HG03045 (cell line): ENCODE measurements around the gene STIL.
"Not testable (repeated sequence)": the region's sequence is repeated elsewhere in the genome, so short reads cannot be mapped to it uniquely, and the experiment has no call there.

Source experiments
- ATAC-seq: cut with Tn5 transposase; IDR thresholded peaks from one replicate; pipeline ENCODE4 v1.9.1; 2021; ENCODE audit warnings: mild to moderate bottlenecking, moderate library complexity; ENCODE audit not compliant: unreplicated experiment

STIL gene

DNA sequence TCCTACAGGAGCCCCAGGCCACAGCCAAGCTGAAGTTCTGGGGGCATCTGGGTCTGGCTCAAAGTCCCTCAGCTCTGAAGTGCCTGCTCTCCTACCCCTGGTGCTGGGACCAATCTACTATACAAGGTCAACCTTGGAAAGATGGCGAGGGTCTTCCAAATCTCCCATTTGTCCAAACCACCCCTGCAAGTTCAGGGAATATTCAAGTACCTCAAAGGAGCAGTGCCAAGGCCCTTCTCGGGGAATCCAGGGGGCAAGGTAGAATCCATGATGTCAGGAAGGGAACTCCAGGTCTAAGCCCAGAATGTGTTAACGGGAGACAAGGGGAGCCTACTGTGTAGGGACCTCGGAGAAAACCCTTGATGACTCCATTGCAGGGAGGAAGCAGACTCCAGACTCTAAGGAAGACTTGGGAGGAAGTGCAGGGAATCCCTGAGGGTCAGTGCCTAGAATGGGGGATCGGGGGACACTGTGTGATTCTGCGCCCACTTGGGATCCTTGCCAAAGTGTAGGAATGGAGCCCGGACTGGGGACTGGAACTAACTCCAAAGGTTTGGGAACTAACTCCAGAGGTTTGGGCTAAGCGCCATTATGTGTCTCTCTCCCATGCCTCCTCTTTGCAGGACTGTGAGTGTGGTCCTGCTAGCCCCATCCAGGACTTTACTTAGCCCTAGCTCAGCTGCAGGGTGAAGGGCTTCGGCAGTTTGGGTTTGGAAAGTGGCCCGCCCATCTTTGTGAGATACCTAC is 90.6 kb downstream of the STIL start:
- ATAC-seq, result no peak

DNA sequence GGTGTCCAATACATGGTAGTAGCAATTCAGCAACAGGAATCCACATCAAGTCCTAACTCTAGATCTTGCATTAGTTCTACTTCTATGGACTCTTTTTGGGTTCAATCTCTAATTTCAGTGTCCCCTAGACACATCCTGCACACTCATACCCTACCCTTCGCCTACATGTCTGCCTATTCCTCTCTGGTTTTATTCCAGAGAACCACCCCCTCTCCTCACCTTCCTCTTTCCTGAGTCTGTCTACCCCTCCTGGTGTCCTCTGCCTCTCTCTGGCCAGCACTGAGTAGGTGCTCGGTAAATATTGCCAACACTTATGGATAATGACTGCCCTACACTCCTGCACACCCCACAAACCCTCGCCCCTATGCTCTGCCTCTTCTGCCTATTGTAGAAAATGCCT is 91.5 kb downstream of the STIL start:
- no peak for ATAC-seq

DNA sequence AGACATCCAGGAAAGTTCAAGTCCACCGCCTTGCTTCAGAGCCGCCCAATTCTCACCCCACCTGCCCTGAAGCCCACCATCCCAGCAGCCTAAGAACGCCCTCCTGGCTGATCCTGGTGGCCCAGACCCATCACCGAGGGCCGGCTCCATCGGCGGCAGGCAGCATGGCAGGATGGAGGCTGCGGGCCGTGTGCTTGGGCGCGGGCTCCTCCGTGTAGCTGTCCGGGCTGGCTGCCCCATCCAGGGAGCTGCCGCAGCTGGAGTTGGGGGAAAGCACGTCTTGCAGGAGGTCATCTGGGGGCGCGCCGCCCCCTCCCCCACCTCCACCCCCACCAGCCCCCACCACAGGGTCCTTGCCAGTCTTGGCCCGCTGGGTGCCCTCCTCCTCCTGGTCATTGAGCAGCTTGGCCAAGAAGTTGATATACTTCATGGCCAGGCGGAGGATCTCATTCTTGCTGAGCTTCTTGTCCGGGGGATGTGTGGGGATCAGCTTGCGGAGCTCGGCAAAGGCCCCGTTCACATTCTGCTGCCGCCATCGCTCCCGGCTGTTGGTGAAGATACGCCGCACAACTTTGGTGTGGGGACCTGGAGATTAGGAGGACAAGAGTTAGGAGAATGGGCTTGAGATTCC is 94.2 kb downstream of the STIL start:
- ATAC-seq, result no peak

DNA sequence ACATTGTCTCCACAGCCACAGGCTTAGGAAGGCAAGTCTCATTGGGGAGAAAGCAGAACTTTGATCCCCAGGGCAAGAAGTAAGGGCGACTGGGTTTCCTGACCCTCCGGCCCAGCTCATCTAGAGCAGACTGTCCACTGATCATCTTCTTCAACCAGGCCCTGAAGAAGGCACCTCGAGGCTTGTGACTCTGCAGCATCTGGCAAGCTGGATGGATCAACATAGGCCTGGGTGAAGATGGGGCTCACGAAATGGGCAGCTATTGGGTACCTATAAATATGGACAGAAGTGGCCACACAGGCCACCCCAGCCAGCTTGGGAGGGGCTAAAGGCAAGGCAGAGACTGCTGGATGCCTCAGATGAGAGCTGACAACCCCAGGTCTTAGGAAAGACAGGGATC is 94.9 kb downstream of the STIL start:
- ATAC-seq, result no peak

DNA sequence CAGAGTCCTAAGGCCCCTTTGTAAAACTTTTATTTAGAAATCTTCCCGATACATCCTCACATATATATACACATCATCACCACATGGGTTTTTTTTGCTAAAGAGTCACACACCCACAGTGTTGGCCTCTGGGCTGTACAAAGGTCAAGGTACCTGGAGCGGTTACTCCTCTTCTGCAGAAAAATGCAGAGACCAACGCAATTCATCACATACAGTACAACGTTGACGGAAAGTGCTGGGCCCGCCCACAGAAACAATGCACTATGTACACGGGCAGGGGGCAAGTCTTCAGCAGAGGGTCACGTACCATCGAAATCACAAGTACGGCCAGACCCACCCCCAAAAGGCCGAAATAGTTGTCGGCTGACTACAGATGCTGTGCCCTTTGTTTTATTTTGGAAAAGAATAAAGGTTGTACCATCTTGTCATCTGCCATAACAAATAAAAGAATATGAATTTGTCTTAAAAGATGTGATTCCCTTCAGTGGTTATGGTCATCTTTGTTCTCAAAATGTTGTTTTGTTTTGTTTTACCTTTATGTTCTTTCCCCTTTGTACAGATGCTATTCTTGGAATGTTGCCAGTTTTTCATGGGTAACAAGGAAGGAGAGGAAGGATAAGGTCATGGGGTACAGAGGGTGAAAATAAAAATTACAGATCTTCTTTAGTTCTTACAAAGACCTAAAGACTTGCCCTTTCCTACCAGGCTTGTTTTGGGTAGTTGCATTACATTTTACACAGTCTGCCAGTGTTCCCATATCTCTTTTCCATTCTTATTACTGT is 97.5 kb downstream of the STIL start:
- ATAC-seq, result no peak

DNA sequence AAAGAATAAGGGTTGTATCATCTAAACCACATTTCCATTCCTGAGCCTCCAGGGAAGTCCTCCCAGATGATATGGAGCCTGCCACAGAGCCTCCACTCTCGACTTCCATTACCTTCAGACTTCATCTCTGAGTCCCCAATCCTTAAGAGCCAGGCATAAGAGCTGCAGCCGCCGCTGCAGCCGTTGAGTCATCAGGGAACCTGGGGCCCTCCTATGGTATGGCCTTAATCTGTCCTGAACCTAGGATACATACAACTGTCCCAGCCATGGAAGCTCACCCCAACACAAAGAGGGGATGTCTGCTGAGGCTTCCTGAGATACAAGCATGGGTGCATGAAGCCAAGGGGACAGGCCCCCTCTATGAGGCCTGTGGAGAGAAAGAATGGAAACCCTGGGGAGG is 98.2 kb downstream of the STIL start:
- ATAC-seq, result no peak

DNA sequence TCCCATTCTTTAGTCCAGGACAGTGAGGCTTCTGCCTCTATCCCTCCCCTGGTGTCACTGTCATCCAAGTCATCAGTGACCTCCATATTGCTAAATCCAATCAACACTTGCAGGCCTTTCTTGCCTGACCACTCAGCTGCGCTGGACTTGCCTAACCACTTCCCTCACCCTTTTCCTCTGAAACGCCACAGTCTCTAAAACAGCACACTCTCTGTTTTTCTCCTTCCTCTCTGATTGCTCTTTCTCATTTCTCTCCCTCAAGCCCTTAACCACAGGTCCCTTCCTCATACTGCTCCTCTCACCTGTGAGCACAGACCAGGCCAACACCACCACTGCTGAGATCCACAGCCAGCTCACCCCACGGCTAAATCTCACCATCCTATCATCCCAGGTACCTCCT is 99.4 kb downstream of the STIL start:
- no peak for ATAC-seq

DNA sequence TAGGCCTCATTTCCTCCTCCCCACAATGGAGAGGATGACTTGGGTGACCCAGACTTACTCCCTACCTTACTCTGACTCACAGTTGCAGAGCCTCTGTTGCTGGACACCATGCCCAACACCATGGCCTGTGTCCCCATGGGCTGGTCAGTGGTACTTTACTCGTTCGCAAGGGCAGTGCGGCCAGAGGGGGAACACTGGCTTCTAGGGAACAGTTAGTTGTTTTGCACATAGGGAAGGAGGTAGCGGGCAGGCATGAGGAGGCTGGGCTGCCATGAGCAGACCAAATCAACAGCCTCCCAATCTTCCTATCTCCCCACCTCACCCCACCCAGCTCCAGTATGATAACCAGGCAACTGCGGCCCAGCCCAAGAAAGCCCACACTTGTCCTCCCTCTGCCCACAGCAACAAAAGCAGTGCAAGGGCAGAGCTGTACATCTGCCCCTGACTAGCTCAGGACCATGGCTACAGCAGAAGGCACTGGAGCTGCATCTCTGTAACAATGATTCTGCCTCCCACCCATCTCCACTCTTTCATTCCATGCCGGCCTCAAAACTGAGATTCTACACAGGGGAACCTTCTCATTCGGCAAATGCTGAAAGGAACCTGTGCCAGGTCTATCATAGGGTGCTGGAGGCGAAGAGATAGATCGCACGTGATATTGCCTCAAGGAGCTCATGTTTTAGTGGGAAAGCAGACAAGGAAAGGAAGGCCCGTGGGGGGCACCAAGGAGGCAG is 100.5 kb downstream of the STIL start:
- ATAC-seq, result no peak

DNA sequence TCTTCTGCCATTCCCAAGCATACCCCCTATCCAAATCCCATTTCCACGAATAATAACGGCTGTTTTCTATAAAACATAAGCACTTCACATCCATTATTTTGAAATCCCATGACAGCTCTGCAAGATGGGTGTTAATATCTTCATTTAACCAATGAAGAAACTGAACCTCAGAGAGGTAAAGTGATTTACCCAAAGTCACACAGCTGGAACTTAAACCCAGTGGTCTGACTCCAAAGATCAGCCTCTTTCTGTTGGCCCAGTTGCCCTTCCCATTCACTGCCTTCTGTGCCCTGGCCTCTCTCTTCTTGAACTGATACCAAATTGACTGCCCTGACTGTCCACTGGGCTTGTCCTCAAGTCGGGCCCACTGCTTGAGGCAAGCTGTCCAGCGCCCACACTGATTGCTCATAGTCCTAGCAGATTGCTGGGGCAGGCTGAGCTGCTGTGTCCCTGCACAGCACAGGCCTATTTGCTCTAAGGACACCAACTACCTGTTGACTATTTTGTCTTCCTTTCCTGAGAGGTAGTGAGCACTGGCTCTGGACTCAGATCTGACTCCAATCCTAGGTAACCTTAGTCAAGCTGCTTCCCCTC is 101.2 kb downstream of the STIL start:
- ATAC-seq, result no peak

DNA sequence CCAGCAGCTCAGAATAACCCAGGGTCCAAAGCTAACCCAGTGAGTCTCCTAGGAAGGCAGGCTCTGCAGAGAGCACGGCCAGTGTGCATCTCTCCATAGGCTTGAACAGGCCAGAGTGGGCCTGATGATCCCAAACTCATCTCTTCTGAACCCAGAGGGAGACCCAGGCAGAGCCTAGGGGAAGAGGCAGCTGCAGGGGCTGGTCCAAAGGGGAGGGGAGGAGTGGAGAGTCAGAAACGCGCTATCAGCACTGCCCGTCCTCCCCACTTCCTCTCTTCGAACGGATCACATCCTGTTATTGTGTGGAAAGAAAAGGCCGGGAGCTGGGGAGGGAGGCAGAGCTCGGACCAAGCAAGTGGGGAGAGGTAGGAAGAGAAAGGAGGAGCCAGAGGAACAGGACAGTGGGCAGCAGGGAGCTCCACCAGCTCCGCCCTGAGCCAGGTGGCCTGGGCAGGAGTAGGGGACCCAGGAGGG is 102.1 kb downstream of the STIL start:
- ATAC-seq, result no peak

DNA sequence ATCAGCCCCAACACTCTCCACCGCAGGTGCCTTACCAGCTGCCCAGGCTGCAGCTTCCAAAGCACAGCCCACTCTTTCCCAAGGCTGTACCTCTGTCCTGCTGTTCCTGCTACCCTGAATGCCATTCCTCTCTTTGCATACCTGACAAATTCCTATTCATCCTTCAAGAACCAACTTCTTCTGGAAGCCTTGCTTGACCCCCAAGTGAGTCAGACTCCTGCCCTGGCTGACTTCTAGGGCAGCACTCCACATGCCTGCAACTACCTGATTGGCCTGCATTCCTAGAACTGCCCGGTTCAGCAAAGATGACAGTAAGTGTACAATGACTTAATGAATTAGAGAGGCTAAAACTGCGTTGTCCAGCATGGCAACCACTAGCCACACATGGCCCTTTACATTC is 103.3 kb downstream of the STIL start:
- no peak for ATAC-seq

DNA sequence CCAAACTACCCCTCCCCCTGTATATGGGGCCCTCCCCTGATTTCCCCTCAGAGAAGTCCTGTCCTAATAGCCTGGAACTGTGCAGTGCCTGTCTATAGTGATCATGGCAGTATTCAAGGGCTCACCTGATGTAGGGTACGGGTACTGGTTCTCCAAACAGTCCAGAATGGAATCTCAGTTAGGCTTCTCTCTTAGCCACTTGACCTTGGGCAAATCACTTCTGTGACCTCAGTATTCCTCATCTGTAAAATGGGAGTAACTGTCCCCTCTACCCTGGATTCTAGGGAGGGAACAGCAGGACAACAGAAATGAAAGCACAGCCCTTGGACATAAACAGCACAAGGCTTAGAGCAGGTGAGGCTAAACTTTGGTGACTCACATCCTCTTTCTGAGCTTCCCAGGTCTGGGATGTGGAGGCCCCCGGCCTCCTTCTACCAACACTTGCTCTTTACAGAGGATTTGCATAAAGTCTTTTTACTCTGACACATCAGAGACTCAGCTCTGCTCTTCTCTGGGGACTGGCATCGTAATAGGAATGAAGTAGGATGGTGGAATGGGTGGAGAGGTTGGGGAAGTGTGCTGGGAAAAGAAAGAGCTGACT is 104.1 kb downstream of the STIL start:
- ATAC-seq, result no peak

DNA sequence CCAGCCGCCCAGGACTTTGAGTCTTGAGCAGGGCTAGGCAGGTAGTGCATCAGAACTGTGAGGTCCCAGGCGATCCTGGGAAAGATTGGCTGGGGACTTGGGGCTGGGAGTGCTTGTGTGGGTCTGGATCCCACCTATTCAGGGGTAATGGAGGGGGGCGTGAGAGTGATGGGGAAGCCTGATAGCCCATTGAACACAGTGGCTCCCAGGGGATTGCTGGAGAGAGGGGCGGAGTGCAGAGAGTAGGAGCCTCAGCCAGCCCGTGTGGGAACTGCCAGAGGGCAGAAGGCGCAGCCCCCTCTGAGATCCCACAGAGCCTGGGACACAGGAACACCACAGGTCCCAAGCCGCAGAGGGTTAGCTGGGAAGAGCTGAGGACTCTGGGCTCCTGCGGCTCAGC is 104.9 kb downstream of the STIL start:
- ATAC-seq, result no peak

DNA sequence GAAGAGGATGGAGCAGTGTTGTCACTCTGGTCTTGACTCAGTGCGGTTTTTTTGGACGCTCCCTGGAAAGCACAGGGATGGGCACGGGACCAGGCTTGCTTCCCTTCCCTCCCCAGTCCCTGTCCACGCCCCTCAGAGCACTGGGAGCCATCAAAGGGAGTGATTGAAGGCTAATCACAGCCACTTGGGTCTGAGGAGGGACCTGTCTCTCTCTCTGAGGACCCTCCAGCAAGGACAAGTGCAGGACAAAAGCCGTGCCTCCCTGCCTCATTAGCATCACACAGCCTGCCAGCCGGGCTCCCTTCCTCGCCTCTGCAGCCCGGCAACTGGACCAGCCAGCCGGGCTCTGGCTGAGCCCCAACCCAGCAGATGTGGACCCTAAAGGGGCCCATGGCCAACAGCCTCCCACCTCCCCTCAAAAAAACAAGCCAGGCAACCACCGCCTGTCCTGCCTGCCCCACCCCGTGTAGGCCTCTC is 105.5 kb downstream of the STIL start:
- ATAC-seq, result no peak

DNA sequence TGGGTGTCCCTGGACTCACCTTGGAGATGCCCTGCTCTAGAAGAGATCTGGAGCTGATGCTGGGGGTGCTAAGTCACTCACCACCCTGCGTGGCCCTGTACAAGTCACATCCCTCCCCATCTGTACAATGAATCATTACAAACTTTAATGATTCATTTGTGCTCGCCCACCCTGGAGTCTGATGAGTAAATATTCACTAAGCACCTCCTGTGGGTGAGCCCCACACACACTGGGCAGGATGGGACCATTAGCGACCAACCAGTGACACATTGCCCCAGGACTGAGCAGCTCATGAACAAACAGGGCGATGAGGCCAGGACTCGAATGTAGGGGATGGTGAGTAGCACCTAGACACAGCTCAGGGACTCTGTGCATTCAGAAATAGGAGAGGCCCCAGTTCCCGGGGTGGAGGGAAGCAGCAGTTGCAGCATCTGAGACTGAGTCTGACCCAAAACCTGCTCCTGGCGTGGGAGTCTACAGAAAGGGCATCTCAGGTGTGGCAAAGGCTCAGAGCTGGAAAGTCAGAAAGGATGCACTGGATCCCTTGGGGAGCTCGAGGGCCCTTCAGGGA is 106.1 kb downstream of the STIL start:
- no peak for ATAC-seq

DNA sequence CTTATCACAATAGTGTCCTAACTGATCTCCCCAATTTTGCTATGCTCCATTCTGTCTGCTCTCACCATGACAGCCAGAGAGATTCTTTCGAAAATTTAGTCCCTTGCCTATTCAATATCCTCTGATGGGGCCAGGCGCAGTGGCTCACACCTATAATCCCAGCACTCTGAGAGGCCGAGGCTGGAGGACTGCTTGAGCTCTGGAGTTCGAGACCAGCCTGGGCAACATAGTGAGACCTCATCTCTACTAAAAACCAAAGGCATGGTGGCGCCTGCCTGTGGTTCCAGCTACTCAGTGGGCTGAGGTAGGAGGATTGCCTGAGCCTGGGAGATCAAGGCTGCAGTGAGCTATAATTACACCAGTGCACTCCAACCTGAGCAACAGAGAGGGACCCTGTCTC is 108.0 kb downstream of the STIL start:
- no peak for ATAC-seq

DNA sequence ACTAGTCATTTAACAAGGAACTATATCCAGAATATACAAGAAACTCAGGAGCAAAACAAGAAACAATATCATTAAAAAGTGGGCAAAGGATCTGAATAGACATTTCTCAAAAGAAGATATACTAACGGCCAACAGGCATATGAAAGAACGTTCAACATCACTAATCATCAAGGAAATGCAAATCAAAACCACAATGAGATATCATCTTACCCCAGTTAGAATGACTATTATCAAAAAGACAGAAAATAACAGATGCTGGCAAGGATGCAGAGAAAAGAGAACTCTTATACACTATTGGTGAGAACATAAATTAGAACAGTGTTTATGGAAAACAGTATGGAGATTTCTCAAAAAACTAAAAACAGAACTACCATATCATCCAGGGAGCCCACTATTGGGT is 110.4 kb downstream of the STIL start:
- not testable (repeated sequence) for ATAC-seq

DNA sequence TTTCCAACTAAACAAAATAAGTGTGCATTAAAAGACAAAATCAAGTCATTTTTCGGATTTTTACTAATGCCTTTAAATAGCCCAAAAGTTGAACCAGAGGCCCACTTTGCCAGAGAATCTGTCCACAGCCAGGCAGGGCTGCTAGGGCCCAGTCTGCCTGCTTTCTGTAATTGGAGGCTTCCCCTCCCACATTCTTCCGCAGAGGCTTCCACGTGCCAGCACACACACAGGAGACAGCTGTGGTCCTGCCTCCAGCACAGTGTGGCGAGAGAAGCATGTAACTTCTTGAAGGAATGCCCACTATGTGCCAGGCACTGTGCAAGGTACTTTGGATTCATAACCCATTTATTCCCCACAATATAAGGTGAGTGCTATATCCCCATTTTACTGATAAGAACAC is 112.8 kb downstream of the STIL start:
- ATAC-seq, result no peak
